Endothelial cell of umbilical vein (primary cell): ENCODE results near the gene NRDC. TPM values are rescaled to one million over a fixed set of nuclear protein-coding genes. Genes with fewer than 3 reads are reported as not detected.

Source experiments
- BruUV-seq: library from RNA; stranded (reverse); fragments of 400-500 nt; replicated peaks from 2 replicates; lab custom pipeline; 2021; lab: Mats Ljungman, UMichigan
- CTCF ChIA-PET: fragments of 300-600, 350-600 bp; sonication (Branson Sonifier 250); formaldehyde crosslinking; loops from one replicate; lab custom pipeline; 2021; ENCODE audit warnings: antibody characterized with exemption, inconsistent platforms; lab: Charles Lee
- POLR2A ChIA-PET: fragments of 300-600, 350-600 bp; sonication (Branson Sonifier 250); formaldehyde crosslinking; loops from one replicate; lab custom pipeline; 2021; ENCODE audit warnings: antibody characterized with exemption, inconsistent platforms; lab: Charles Lee
- DNase-seq: peaks from one replicate; pipeline ENCODE4 v3.0.0-alpha.2; 2011; ENCODE audit warnings: low read depth, low spot score
- FAIRE-seq: peaks from 2 replicates; lab custom pipeline; 2011; peaks lifted over from hg19 to GRCh38; lab: Jason Lieb, UNC
- H2AFZ ChIP-seq: 2 replicates; pipeline ENCODE4 v1.6.0; 2012; ENCODE audit warnings: low read depth, low read length, control low read depth, inconsistent platforms
- H3K27ac ChIP-seq: 2 replicates; pipeline ENCODE4 v1.5.1; 2011; ENCODE audit warnings: low read depth, mild to moderate bottlenecking, control low read depth, low read length, moderate library complexity; ENCODE audit not compliant: insufficient read depth
- H3K27me3 ChIP-seq, 2 experiments: 2 replicates each; pipeline versions ENCODE4 v1.6.0 to v1.6.1; 2011; ENCODE audit warnings: low read length in 2 of 2, mixed read lengths in 1 of 2; ENCODE audit not compliant: control insufficient read depth in 2 of 2, insufficient read depth in 2 of 2
- H3K36me3 ChIP-seq, 2 experiments: 2 replicates in 1 of 2; 3 replicates in 1 of 2; pipeline ENCODE4 v1.5.1; 2011; ENCODE audit warnings: low read length in 2 of 2, mild to moderate bottlenecking in 1 of 2, moderate library complexity in 1 of 2; ENCODE audit not compliant: control insufficient read depth in 2 of 2, insufficient read depth in 2 of 2; ENCODE audit errors: extremely low read depth in 1 of 2
- H3K4me1 ChIP-seq: 3 replicates; pipeline ENCODE4 v1.5.1; 2011; ENCODE audit warnings: mild to moderate bottlenecking, low read length; ENCODE audit not compliant: control insufficient read depth, insufficient read depth; ENCODE audit errors: extremely low read depth
- H3K4me2 ChIP-seq: 2 replicates; pipeline ENCODE4 v1.6.1; 2011; ENCODE audit warnings: low read length, control low read depth, mixed read lengths; ENCODE audit not compliant: insufficient read depth
- H3K4me3 ChIP-seq, 3 experiments: fragments of 200-600 bp in 1 of 3; sonication (generic), shearing (Covaris generic) in 1 of 3; replicated peaks in 1 of 3; 2 replicates each; pipeline ENCODE4 v1.5.1; 2011 to 2016; ENCODE audit warnings: control low read depth in 3 of 3, low read length in 3 of 3, mild to moderate bottlenecking in 2 of 3, inconsistent platforms in 1 of 3, low read depth in 1 of 3, moderate library complexity in 1 of 3; ENCODE audit not compliant: insufficient read depth in 1 of 3
- H3K79me2 ChIP-seq: 2 replicates; pipeline ENCODE4 v1.6.0; 2012; ENCODE audit warnings: low read length, inconsistent platforms; ENCODE audit not compliant: control insufficient read depth, insufficient read depth
- H3K9ac ChIP-seq: replicated peaks from 2 replicates; pipeline ENCODE3; 2011; ENCODE audit warnings: low read length, control low read depth; ENCODE audit not compliant: insufficient read depth; ENCODE audit errors: extremely low read depth
- H3K9me1 ChIP-seq: replicated peaks from 3 replicates; pipeline ENCODE4 v1.6.0; 2011; ENCODE audit warnings: mild to moderate bottlenecking, low read length; ENCODE audit not compliant: control insufficient read depth, insufficient read depth; ENCODE audit errors: extremely low read depth
- H3K9me3 ChIP-seq: replicated peaks from 2 replicates; pipeline ENCODE4 v1.5.1; 2012; ENCODE audit warnings: low read length, inconsistent platforms; ENCODE audit not compliant: control insufficient read depth, insufficient read depth
- H4K20me1 ChIP-seq: replicated peaks from 2 replicates; pipeline ENCODE3; 2011; ENCODE audit warnings: mild to moderate bottlenecking, low read length; ENCODE audit not compliant: control insufficient read depth, insufficient read depth; ENCODE audit errors: extremely low read depth
- EZH2 ChIP-seq: IDR thresholded peaks from 2 replicates; pipeline ENCODE4 v1.6.1; 2012; ENCODE audit warnings: borderline replicate concordance, low read depth, mild to moderate bottlenecking, moderate library complexity, low read length, inconsistent platforms; ENCODE audit not compliant: severe bottlenecking
- FOS ChIP-seq: IDR thresholded peaks from 2 replicates; pipeline ENCODE4 v1.6.1; 2011; ENCODE audit warnings: mild to moderate bottlenecking, low read length, moderate library complexity, borderline replicate concordance; ENCODE audit not compliant: insufficient read depth
- GATA2 ChIP-seq: IDR thresholded peaks from 2 replicates; pipeline ENCODE4 v1.7.0; 2011; ENCODE audit warnings: low read depth, mild to moderate bottlenecking, moderate library complexity, mixed read lengths, low read length; ENCODE audit not compliant: insufficient read length, insufficient read depth
- JUN ChIP-seq: IDR thresholded peaks from 2 replicates; pipeline ENCODE4 v1.6.1; 2011; ENCODE audit warnings: borderline replicate concordance, low read depth; ENCODE audit not compliant: insufficient read length, insufficient read depth
- MAX ChIP-seq: IDR thresholded peaks from 2 replicates; pipeline ENCODE4 v1.6.1; 2011; ENCODE audit not compliant: insufficient read depth, insufficient read length
- MYC ChIP-seq: IDR thresholded peaks from one replicate; pipeline ENCODE4 v1.6.1; 2011; ENCODE audit warnings: mild to moderate bottlenecking, low read depth, low read length
- POLR2A ChIP-seq: IDR thresholded peaks from 2 replicates; pipeline ENCODE4 v1.6.1; 2012; ENCODE audit warnings: low read depth, mild to moderate bottlenecking, control low read depth, low read length
- POLR2AphosphoS5 ChIP-seq: IDR thresholded peaks from 2 replicates; pipeline ENCODE4 v1.6.1; 2012; ENCODE audit warnings: low read depth, mild to moderate bottlenecking, control low read depth, low read length, moderate library complexity; ENCODE audit not compliant: insufficient read depth
- dilution Hi-C: fragments of 300-500 bp; cut with MboI; formaldehyde crosslinking; loops from one replicate; pipeline ENCODE4 v1.15.0; 2019; ENCODE audit warnings: low sequenced_read_pairs; ENCODE audit not compliant: extremely low pct_ligation_motif_present
- intact Hi-C: fragments of 100-400 bp; cut with micrococcal nuclease; formaldehyde crosslinking; loops from one replicate; pipeline ENCODE4 v1.10.0; 2022
- polyA plus RNA-seq, 4 experiments: library from polyadenylated mRNA; depleted of rRNA in 3 of 4; stranded (reverse) in 3 of 4; unstranded in 1 of 4; fragments of >200 nt; gene quantifications; 2 replicates each; pipeline versions ENCODE4 v1.2.1 to v1.2.3, GENCODE V29; 2011 to 2012; ENCODE audit warnings: missing spikeins in 1 of 4
- total RNA-seq: library from RNA; stranded (reverse); gene quantifications from 2 replicates; pipeline ENCODE4 v1.2.3, GENCODE V29; 2021
- TF ChIP-seq, protein P1 (sequence below), 2 donors: IDR thresholded peaks; 1 replicate in 1 of 2; 2 replicates in 1 of 2; pipeline ENCODE4 v1.5.1; 2011; ENCODE audit warnings: low read length in 2 of 2, mild to moderate bottlenecking in 2 of 2, moderate library complexity in 2 of 2, control low read depth in 1 of 2, inconsistent platforms in 1 of 2, low read depth in 1 of 2; ENCODE audit not compliant: insufficient read depth in 1 of 2; ENCODE audit errors: extremely low read depth in 1 of 2

NRDC gene
- total and polyA plus RNA-seq, 2 donors (not counting 3 experiments of a cell fraction or from before 2014, with no cell fraction given): 41.8 to 146 TPM

GRCh38 chr1:51847294-51847920, 31.1 kb downstream of the NRDC start:
- H3K9ac ChIP-seq: no peak overlapping the region
- no TSS peak for BruUV-seq
- H3K27me3 ChIP-seq: no peaks in the 10 kb centered on the region
- no peak overlapping the region for H3K4me2 ChIP-seq
- DNase-seq: no peak
- H3K9me1 ChIP-seq: no peaks in the 10 kb centered on the region
- intact Hi-C loops: no loop called here
- CTCF ChIA-PET: interaction anchor here (1.1 kb wide), 1 partner anchor 78 kb away, joined by 3 read pairs; no protein-coding TSS in a partner anchor
- H2AFZ ChIP-seq: no peak overlapping the region
- H3K79me2 ChIP-seq: peaks cover 15% of the 10 kb centered on the region
- H3K4me1 ChIP-seq: no peaks in the 10 kb centered on the region
- no peak overlapping the region for H3K27ac ChIP-seq
- POLR2A ChIA-PET: no interaction called here
- no peak overlapping the region for H3K4me3 ChIP-seq
- no peaks in the 10 kb centered on the region for H3K9me3 ChIP-seq
- H3K36me3 ChIP-seq: no peaks in the 10 kb centered on the region
- dilution Hi-C loops: no loop called here
- peaks cover 2% of the 10 kb centered on the region for H4K20me1 ChIP-seq
- FAIRE-seq: no peak
- TF ChIP-seq GATA2: no peak
- no peak for TF ChIP-seq JUN
- TF ChIP-seq EZH2: no peak
- TF ChIP-seq, protein P1, sequence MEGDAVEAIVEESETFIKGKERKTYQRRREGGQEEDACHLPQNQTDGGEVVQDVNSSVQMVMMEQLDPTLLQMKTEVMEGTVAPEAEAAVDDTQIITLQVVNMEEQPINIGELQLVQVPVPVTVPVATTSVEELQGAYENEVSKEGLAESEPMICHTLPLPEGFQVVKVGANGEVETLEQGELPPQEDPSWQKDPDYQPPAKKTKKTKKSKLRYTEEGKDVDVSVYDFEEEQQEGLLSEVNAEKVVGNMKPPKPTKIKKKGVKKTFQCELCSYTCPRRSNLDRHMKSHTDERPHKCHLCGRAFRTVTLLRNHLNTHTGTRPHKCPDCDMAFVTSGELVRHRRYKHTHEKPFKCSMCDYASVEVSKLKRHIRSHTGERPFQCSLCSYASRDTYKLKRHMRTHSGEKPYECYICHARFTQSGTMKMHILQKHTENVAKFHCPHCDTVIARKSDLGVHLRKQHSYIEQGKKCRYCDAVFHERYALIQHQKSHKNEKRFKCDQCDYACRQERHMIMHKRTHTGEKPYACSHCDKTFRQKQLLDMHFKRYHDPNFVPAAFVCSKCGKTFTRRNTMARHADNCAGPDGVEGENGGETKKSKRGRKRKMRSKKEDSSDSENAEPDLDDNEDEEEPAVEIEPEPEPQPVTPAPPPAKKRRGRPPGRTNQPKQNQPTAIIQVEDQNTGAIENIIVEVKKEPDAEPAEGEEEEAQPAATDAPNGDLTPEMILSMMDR (IDR thresholded peaks at IDR 0.05; ENCODE audit: extremely low read depth in 1 of 2, insufficient read depth in 1 of 2, low read depth in 1 of 2, low read length in 2 of 2): no peak

DNA sequence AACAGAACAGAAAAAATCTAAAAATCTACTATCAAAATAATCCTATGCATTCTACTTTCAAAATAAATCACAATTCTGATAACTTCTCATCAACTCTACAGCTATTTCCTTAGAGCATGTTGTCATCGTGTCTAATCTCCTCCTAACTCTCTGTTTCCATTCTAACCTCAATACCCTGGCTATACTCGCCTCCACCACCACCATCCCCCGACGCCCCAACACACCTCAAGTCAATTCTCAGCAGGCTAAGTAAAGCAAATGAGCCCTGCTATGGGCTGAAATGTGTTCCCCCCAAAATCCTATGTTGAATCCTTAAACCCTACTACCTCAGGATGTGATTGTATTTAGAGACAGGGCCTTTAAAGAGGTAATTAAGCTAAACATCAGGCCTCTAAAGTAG, 34.6 kb downstream of the NRDC start:
- no peak overlapping the region for H3K4me3 ChIP-seq
- peak; percentile 8 for FAIRE-seq
- CTCF ChIA-PET: no interaction called here

More for the DNA sequence above, 34.6 kb downstream of the NRDC start:
- no peaks in the 10 kb centered on the region for H3K27me3 ChIP-seq
- intact Hi-C loops (no loop called here), dilution Hi-C loops (no loop called here)
- TF ChIP-seq GATA2: no peak
- TF ChIP-seq EZH2: no peak
- TF ChIP-seq, protein P1 (IDR thresholded peaks at IDR 0.05; ENCODE audit: extremely low read depth in 1 of 2, insufficient read depth in 1 of 2, low read depth in 1 of 2, low read length in 2 of 2): no peak
- TF ChIP-seq POLR2A: no peak
- TF ChIP-seq FOS: no peak
- no peak for TF ChIP-seq JUN
- TF ChIP-seq MAX: no peak
- no peak for TF ChIP-seq MYC
- no peak for TF ChIP-seq POLR2AphosphoS5
- POLR2A ChIA-PET: no interaction called here
- no peaks in the 10 kb centered on the region for H3K9me1 ChIP-seq
- H4K20me1 ChIP-seq: peaks cover 2% of the 10 kb centered on the region
- H3K79me2 ChIP-seq: peaks cover 13% of the 10 kb centered on the region
- no peaks in the 10 kb centered on the region for H3K4me1 ChIP-seq
- no peak for DNase-seq
- no peak overlapping the region for H3K27ac ChIP-seq
- H2AFZ ChIP-seq: no peak overlapping the region
- no TSS peak for BruUV-seq
- no peak overlapping the region for H3K4me2 ChIP-seq
- H3K9me3 ChIP-seq: no peaks in the 10 kb centered on the region
- H3K9ac ChIP-seq: no peak overlapping the region
- no peaks in the 10 kb centered on the region for H3K36me3 ChIP-seq
